Neural crest cell (in vitro differentiated cells): ENCODE results near the gene SUZ12. TPM values are rescaled to one million over a fixed set of nuclear protein-coding genes. Genes with fewer than 3 reads are reported as not detected.
"Not testable (repeated sequence)": the region's sequence is repeated elsewhere in the genome, so short reads cannot be mapped to it uniquely, and the experiment has no call there.

Experiments used
- DNase-seq: peaks from one replicate; pipeline ENCODE4 v3.0.0; 2021; ENCODE audit warnings: low read depth, mixed read lengths, low spot score
- H3K27ac Mint-ChIP-seq: one replicate; pipeline ENCODE4 v1.8.0; 2021; ENCODE audit warnings: mild to moderate bottlenecking, mixed read lengths; ENCODE audit not compliant: unreplicated experiment
- H3K27me3 Mint-ChIP-seq: 2 replicates; pipeline ENCODE4 v1.8.0; 2021; ENCODE audit warnings: low read depth, mild to moderate bottlenecking, mixed read lengths
- H3K36me3 Mint-ChIP-seq: 2 replicates; pipeline ENCODE4 v1.8.0; 2021; ENCODE audit warnings: low read depth, mild to moderate bottlenecking, mixed read lengths
- H3K4me1 Mint-ChIP-seq: 2 replicates; pipeline ENCODE4 v1.8.0; 2021; ENCODE audit warnings: mixed read lengths
- H3K4me3 Mint-ChIP-seq: one replicate; pipeline ENCODE4 v1.8.0; 2021; ENCODE audit warnings: mild to moderate bottlenecking, mixed read lengths
- H3K9me3 Mint-ChIP-seq: 2 replicates; pipeline ENCODE4 v1.8.0; 2021; ENCODE audit warnings: mixed read lengths
- long read RNA-seq: library from polyadenylated mRNA; unstranded; transcript quantifications from one replicate; pipeline ENCODE4 v2.0.0, GENCODE V29; 2020
- total RNA-seq: library from RNA; stranded (reverse); gene quantifications from 2 replicates; pipeline ENCODE4 v1.2.1, GENCODE V29; 2021
- TF ChIP-seq, protein P1 (sequence below): fragments of 200-600 bp; sonication (generic); conservative IDR thresholded peaks from 2 replicates; pipeline ENCODE4 v1.5.0; 2021; ENCODE audit warnings: antibody characterized with exemption, mild to moderate bottlenecking

The SUZ12 gene
- 40.2 and 43.9 TPM in 2 replicates for total RNA-seq
- long read RNA-seq, full-length matches to known transcripts: 1 of 11 reads
- long read RNA-seq, partial matches to known transcripts: 8 of 11 reads
- long read RNA-seq, other reads (novel, unspliced or antisense): 2 of 11 reads

DNA sequence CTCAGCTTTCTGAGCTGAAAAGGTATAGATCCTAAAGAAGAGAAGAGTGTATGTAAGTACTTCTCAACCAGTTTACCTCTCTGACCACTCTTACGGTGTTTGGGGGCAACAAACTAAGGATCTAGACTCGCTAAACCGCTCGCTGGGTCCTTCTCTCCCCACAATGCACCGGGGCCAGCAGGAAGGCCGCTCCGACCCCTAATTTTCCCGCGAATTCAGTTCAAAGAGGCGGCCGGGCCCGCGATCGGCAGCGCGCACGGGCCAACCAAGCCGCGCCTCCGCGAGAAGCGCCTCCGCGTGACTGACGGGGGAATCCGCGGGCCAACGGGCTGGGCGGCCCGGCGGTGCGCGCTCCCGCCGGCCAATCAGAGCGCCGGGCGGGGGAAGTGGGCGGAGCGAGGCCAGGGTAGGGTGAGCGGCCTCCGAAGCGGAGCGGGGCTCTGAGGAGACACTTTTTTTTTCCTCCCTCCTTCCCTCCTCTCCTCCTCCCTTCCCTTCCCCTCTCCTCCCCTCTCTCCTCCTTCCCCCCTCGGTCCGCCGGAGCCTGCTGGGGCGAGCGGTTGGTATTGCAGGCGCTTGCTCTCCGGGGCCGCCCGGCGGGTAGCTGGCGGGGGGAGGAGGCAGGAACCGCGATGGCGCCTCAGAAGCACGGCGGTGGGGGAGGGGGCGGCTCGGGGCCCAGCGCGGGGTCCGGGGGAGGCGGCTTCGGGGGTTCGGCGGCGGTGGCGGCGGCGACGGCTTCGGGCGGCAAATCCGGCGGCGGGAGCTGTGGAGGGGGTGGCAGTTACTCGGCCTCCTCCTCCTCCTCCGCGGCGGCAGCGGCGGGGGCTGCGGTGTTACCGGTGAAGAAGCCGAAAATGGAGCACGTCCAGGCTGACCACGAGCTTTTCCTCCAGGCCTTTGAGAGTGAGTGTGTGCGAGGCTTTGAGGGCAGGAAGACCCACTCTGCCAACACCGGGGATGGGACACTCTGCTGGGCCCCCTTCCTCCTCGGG is at the start of gene SUZ12:
SUZ12 (plus strand) TSS at position 393 of the 995 bp plus-strand sequence; CDS start at position 633, 240 bp downstream.
- peak; percentile 78 for DNase-seq
- not testable (repeated sequence) for H3K9me3 Mint-ChIP-seq, H3K36me3 Mint-ChIP-seq, H3K27me3 Mint-ChIP-seq
- H3K4me1 Mint-ChIP-seq: peaks cover 19% of the 10 kb centered on the region
- peak within 1 kb of the TSS; percentile 91 for H3K4me3 Mint-ChIP-seq
- peak within 1 kb of the TSS; percentile 94 for H3K27ac Mint-ChIP-seq

DNA sequence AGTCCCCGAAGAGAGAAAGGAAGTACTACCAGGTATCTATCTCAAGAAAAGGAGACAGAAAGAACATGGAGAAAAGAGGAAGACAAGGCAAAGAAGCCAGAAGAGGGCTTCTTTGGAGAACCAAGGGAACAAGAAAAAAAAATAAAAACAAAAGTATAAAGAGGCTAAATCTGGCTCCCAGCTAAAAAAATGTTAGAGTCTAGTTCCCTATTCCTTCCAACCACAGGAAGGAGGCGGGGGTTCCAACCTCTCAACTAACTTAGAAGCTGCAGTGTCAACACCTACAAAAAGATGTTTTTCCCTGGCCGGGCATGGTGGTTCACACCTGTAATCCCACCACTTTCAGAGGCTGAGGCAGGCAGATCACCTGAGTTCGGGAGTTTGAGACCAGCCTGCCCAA is 48.7 kb upstream of the SUZ12 start:
- Mint-ChIP-seq H3K4me3 (no peak overlapping the region), H3K36me3 (peaks cover 7% of the 10 kb centered on the region), H3K9me3 (no peaks in the 10 kb centered on the region), H3K27ac (no peak overlapping the region), H3K27me3 (no peaks in the 10 kb centered on the region), H3K4me1 (no peaks in the 10 kb centered on the region)
- TF ChIP-seq, protein P1, sequence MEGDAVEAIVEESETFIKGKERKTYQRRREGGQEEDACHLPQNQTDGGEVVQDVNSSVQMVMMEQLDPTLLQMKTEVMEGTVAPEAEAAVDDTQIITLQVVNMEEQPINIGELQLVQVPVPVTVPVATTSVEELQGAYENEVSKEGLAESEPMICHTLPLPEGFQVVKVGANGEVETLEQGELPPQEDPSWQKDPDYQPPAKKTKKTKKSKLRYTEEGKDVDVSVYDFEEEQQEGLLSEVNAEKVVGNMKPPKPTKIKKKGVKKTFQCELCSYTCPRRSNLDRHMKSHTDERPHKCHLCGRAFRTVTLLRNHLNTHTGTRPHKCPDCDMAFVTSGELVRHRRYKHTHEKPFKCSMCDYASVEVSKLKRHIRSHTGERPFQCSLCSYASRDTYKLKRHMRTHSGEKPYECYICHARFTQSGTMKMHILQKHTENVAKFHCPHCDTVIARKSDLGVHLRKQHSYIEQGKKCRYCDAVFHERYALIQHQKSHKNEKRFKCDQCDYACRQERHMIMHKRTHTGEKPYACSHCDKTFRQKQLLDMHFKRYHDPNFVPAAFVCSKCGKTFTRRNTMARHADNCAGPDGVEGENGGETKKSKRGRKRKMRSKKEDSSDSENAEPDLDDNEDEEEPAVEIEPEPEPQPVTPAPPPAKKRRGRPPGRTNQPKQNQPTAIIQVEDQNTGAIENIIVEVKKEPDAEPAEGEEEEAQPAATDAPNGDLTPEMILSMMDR: no peak
- no peak for DNase-seq

DNA sequence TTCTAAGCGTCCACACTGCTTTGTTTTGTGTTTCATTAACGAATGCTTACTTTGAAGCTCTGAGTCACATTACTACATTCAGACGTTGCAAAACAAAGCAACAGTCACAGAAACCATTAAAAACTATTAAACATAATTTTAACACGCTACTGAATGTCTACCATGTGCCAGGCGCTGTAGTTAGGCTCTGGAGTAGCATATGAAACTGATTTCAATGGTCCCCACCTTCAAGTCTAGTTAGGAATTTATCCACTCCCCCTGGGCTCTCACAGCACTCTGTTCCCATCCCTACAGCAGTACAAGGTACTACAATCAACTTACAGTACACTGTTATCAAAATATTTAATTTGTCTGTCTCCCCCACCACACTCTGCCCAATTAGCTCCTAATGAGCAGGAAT is 35.9 kb upstream of the SUZ12 start:
- DNase-seq: no peak
- peaks cover 3% of the 10 kb centered on the region for H3K36me3 Mint-ChIP-seq
- H3K4me1 Mint-ChIP-seq: peaks cover 3% of the 10 kb centered on the region
- H3K27ac Mint-ChIP-seq: no peak overlapping the region
- TF ChIP-seq, protein P1: no peak
- H3K9me3 Mint-ChIP-seq: no peaks in the 10 kb centered on the region
- H3K27me3 Mint-ChIP-seq: no peaks in the 10 kb centered on the region
- H3K4me3 Mint-ChIP-seq: no peak overlapping the region

DNA sequence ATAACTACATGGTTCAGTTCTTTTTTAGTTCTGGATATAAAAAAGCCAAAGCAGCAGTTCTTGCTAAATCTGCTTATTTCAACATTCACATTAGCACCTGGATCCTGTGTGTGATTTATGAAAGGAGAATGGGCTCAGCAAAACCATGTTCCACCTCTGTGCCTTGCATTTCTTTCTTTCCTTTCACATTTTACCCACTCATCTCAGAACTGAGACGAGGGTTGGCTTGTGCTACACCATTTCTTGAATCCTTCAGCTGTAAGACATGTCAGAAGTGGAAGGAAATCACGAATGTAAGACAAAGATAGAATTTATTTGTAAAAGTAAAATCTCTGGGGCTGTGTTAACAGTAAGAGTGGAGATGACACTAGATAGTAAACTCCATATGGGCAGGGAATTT is 34.1 kb upstream of the SUZ12 start:
- H3K36me3 Mint-ChIP-seq: no peaks in the 10 kb centered on the region
- no peaks in the 10 kb centered on the region for H3K9me3 Mint-ChIP-seq
- H3K27me3 Mint-ChIP-seq: peaks cover 8% of the 10 kb centered on the region
- peaks cover 3% of the 10 kb centered on the region for H3K4me1 Mint-ChIP-seq
- H3K27ac Mint-ChIP-seq: no peak overlapping the region
- peak overlapping the region; percentile 16 for H3K4me3 Mint-ChIP-seq
- TF ChIP-seq, protein P1: no peak
- no peak for DNase-seq

DNA sequence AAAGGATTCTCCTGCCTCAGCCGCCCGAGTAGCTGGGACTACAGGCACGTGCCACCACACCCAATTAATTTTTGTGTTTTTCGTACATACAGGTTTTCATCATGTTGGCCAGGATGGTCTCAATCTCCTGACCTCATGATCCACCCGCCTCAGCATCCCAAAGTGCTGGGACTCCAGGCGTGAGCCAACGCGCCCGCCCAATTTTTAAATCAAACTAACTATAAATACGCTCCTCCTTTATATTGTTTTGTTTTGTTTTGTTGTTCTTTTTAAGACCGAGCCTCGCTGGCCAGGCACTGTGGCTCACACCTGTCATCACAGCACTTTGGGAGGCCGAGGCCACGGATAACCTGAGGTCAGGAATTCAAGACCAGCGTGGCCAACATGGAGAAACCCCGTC is 33.4 kb upstream of the SUZ12 start:
- Mint-ChIP-seq H3K27ac (peak overlapping the region; percentile 62), H3K4me1 (peaks cover 3% of the 10 kb centered on the region), H3K27me3 (peaks cover 13% of the 10 kb centered on the region), H3K9me3 (no peaks in the 10 kb centered on the region), H3K36me3 (no peaks in the 10 kb centered on the region), H3K4me3 (no peak overlapping the region)
- TF ChIP-seq, protein P1: no peak
- DNase-seq: no peak
